ENCODE results near the gene MYO9A.

GRCh38 chr15:72006382-72006781, 111.6 kb downstream of the MYO9A start:
- TF ChIP-seq CTCF (IDR thresholded peaks at IDR 0.05; ENCODE audit: borderline replicate concordance, extremely low read depth, low read length, poor library complexity, severe bottlenecking) = no peak
- TF ChIP-seq EZH2 (IDR thresholded peaks at IDR 0.05; ENCODE audit: borderline replicate concordance, low read depth, low read length, severe bottlenecking) = no peak
